Activated gamma-delta T cell treated with Interleukin-2 at 50 U/mL for 16 hours (primary cell): ENCODE results near the gene PITX2.

ENCODE experiments used
- DNase-seq: peaks from one replicate; pipeline ENCODE4 v3.0.0-alpha.2; 2020

Gene PITX2

GRCh38 chr4:110636171-110636679, 13.3 kb upstream of the PITX2 start:
- no peak for DNase-seq

GRCh38 chr4:110635163-110635865, 12.4 kb upstream of the PITX2 start:
- DNase-seq = no peak

GRCh38 chr4:110634350-110635162, 11.7 kb upstream of the PITX2 start:
- DNase-seq = no peak

GRCh38 chr4:110633358-110634341, 10.8 kb upstream of the PITX2 start:
- DNase-seq = no peak

GRCh38 chr4:110632506-110633357, 9.9 kb upstream of the PITX2 start:
- DNase-seq = no peak

- DNase-seq = no peak
Observed at GRCh38 chr4:110631584-110632505, 9.0 kb upstream of the PITX2 start.

- no peak for DNase-seq
Observed at GRCh38 chr4:110630688-110631402, 8.0 kb upstream of the PITX2 start.

- no peak for DNase-seq
Observed at GRCh38 chr4:110629780-110630687, 7.2 kb upstream of the PITX2 start.

- DNase-seq = no peak
Observed at GRCh38 chr4:110629214-110629754, 6.4 kb upstream of the PITX2 start.

- no peak for DNase-seq
Observed at GRCh38 chr4:110628663-110629213, 5.9 kb upstream of the PITX2 start.

- no peak for DNase-seq
Observed at GRCh38 chr4:110627977-110628662, 5.2 kb upstream of the PITX2 start.

- no peak for DNase-seq
Observed at GRCh38 chr4:110626532-110627153, 3.8 kb upstream of the PITX2 start.

- no peak for DNase-seq
Observed at GRCh38 chr4:110625576-110626257, 2.8 kb upstream of the PITX2 start.

GRCh38 chr4:110624904-110625494, 2.1 kb upstream of the PITX2 start:
- DNase-seq = no peak

- no peak for DNase-seq
Observed at GRCh38 chr4:110624398-110624780, 1.5 kb upstream of the PITX2 start.

- DNase-seq = no peak
Observed at GRCh38 chr4:110623718-110624397, 981 bp upstream of the PITX2 start.
